H1 (cell line): Measurements from ENCODE around the gene TSNAXIP1. TPM values are rescaled to one million over a fixed set of nuclear protein-coding genes. Genes with fewer than 3 reads are reported as not detected.
A peak's percentile ranks its signal among the peaks of the same experiment; 100 is the strongest.

Experiments used
- CTCF ChIA-PET: fragments of 300-600 bp; sonication (Branson Sonifier 250); formaldehyde crosslinking; loops from one replicate; lab custom pipeline; 2021; ENCODE audit not compliant: partially characterized antibody; lab: Charles Lee
- POLR2A ChIA-PET: fragments of 300-600 bp; sonication (Branson Sonifier 250); formaldehyde crosslinking; loops from one replicate; lab custom pipeline; 2021; ENCODE audit warnings: inconsistent platforms; ENCODE audit not compliant: partially characterized antibody; lab: Charles Lee
- DNase-seq, 2 experiments: peaks; one replicate each; pipeline versions ENCODE4 v3.0.0 to v3.0.0-alpha.2; 2010 to 2022; ENCODE audit warnings: low spot score in 2 of 2, low read depth in 1 of 2, mixed read lengths in 1 of 2
- FAIRE-seq: peaks from 2 replicates; lab custom pipeline; 2011; peaks lifted over from hg19 to GRCh38; lab: Jason Lieb, UNC
- H2AFZ ChIP-seq: 2 replicates; pipeline ENCODE4 v1.8.1; 2012; ENCODE audit warnings: low read length, inconsistent platforms
- H2AK5ac ChIP-seq: 2 replicates; pipeline ENCODE4 v1.6.1; 2013; ENCODE audit warnings: low read depth, low read length
- H2BK120ac ChIP-seq: replicated peaks from 2 replicates; pipeline ENCODE3; 2013; ENCODE audit warnings: low read depth, low read length, inconsistent platforms
- H2BK12ac ChIP-seq: 2 replicates; pipeline ENCODE4 v1.6.1; 2013; ENCODE audit warnings: low read depth, low read length
- H2BK15ac ChIP-seq: 2 replicates; pipeline ENCODE4 v1.6.1; 2013; ENCODE audit warnings: low read length
- H2BK20ac ChIP-seq: 2 replicates; pipeline ENCODE4 v1.6.1; 2013; ENCODE audit warnings: low read length
- H2BK5ac ChIP-seq: 2 replicates; pipeline ENCODE4 v1.6.1; 2013; ENCODE audit warnings: low read depth, low read length
- H3K14ac ChIP-seq: 2 replicates; pipeline ENCODE4 v1.6.1; 2013; ENCODE audit warnings: inconsistent platforms; ENCODE audit not compliant: insufficient read length
- H3K18ac ChIP-seq: 2 replicates; pipeline ENCODE4 v1.6.1; 2013; ENCODE audit warnings: low read length; ENCODE audit errors: extremely low read depth
- H3K23ac ChIP-seq: 2 replicates; pipeline ENCODE4 v1.6.1; 2013; ENCODE audit warnings: inconsistent platforms; ENCODE audit not compliant: insufficient read length
- H3K23me2 ChIP-seq: 2 replicates; pipeline ENCODE4 v1.6.1; 2013; ENCODE audit warnings: low read depth, low read length
- H3K27ac ChIP-seq: 2 replicates; pipeline ENCODE4 v1.6.1; 2011; ENCODE audit warnings: low read depth, low read length, inconsistent platforms
- H3K27me3 ChIP-seq, 4 experiments: replicated peaks in 1 of 4; 1 replicate in 1 of 4; 2 replicates in 3 of 4; pipeline versions ENCODE4 v1.6.1 to v1.8.1; 2011 to 2013; ENCODE audit warnings: low read length in 3 of 4, mild to moderate bottlenecking in 3 of 4, inconsistent platforms in 2 of 4, mixed read lengths in 2 of 4, moderate library complexity in 1 of 4; ENCODE audit not compliant: control insufficient read depth in 3 of 4, insufficient read depth in 3 of 4; ENCODE audit errors: extremely low read depth in 1 of 4
- H3K36me3 ChIP-seq, 4 experiments: 2 replicates each; pipeline versions ENCODE4 v1.6.1 to v1.8.1; 2011 to 2013; ENCODE audit warnings: mild to moderate bottlenecking in 4 of 4, low read length in 3 of 4, moderate library complexity in 2 of 4, control low read depth in 1 of 4, inconsistent platforms in 1 of 4; ENCODE audit not compliant: insufficient read depth in 4 of 4, control insufficient read depth in 2 of 4
- H3K4ac ChIP-seq: replicated peaks from 2 replicates; pipeline ENCODE3; 2013; ENCODE audit warnings: low read length, low read depth, mixed read lengths, inconsistent platforms; ENCODE audit not compliant: insufficient read length
- H3K4me1 ChIP-seq, 4 experiments: replicated peaks in 1 of 4; 1 replicate in 1 of 4; 2 replicates in 3 of 4; pipeline versions ENCODE4 v1.6.1 to v1.8.1; 2011 to 2013; ENCODE audit warnings: low read length in 3 of 4, inconsistent platforms in 2 of 4, mixed read lengths in 1 of 4; ENCODE audit not compliant: insufficient read depth in 4 of 4, control insufficient read depth in 3 of 4
- H3K4me2 ChIP-seq, 2 experiments: 2 replicates each; pipeline versions ENCODE4 v1.6.1 to v1.8.1; 2011 to 2013; ENCODE audit warnings: low read depth in 2 of 2, low read length in 2 of 2, control low read depth in 1 of 2, inconsistent platforms in 1 of 2, mild to moderate bottlenecking in 1 of 2; ENCODE audit not compliant: insufficient read depth in 1 of 2
- H3K4me3 ChIP-seq, 4 experiments: fragments of 200-600, 300-600 bp in 1 of 4; sonication (generic), shearing (Covaris generic), sonication (Bioruptor Twin) in 1 of 4; 2 replicates each; pipeline versions ENCODE4 v1.5.1 to v1.8.1; 2011 to 2016; ENCODE audit warnings: low read length in 4 of 4, low read depth in 3 of 4, control low read depth in 2 of 4, inconsistent platforms in 2 of 4, mild to moderate bottlenecking in 2 of 4, mixed read lengths in 1 of 4, moderate library complexity in 1 of 4; ENCODE audit not compliant: insufficient read depth in 2 of 4; ENCODE audit errors: extremely low read depth in 1 of 4
- H3K56ac ChIP-seq: replicated peaks from 2 replicates; pipeline ENCODE3; 2013; ENCODE audit warnings: low read depth, mild to moderate bottlenecking, mixed read lengths, low read length, inconsistent platforms; ENCODE audit not compliant: insufficient read length
- H3K79me1 ChIP-seq: 2 replicates; pipeline ENCODE4 v1.6.1; 2013; ENCODE audit warnings: low read depth, low read length, control low read depth
- H3K79me2 ChIP-seq, 2 experiments: 2 replicates each; pipeline versions ENCODE4 v1.6.1 to v1.8.1; 2012 to 2013; ENCODE audit warnings: low read length in 2 of 2, mild to moderate bottlenecking in 2 of 2, inconsistent platforms in 1 of 2; ENCODE audit not compliant: insufficient read depth in 2 of 2, control insufficient read depth in 1 of 2
- H3K9ac ChIP-seq, 4 experiments: replicated peaks in 1 of 4; 1 replicate in 1 of 4; 2 replicates in 3 of 4; pipeline versions ENCODE4 v1.6.1 to v1.8.1; 2011 to 2013; ENCODE audit warnings: low read depth in 3 of 4, low read length in 3 of 4, control low read depth in 2 of 4, mild to moderate bottlenecking in 2 of 4, moderate library complexity in 2 of 4, inconsistent platforms in 1 of 4; ENCODE audit errors: extremely low read depth in 1 of 4
- H3K9me3 ChIP-seq, 2 experiments: 2 replicates each; pipeline versions ENCODE4 v1.6.1 to v1.8.1; 2012 to 2013; ENCODE audit warnings: mild to moderate bottlenecking in 2 of 2, moderate library complexity in 2 of 2, control low read depth in 1 of 2, inconsistent platforms in 1 of 2, low read depth in 1 of 2, low read length in 1 of 2, mixed read lengths in 1 of 2; ENCODE audit not compliant: insufficient read depth in 2 of 2
- H4K20me1 ChIP-seq, 2 experiments: replicated peaks in 1 of 2; 2 replicates each; pipeline versions ENCODE3 to v1.8.1; 2011 to 2013; ENCODE audit warnings: inconsistent platforms in 2 of 2, low read length in 2 of 2, mild to moderate bottlenecking in 1 of 2; ENCODE audit not compliant: insufficient read depth in 2 of 2, control insufficient read depth in 1 of 2
- H4K5ac ChIP-seq: 2 replicates; pipeline ENCODE4 v1.6.1; 2013; ENCODE audit warnings: low read length, low read depth, mixed read lengths, inconsistent platforms; ENCODE audit not compliant: insufficient read length
- H4K8ac ChIP-seq: 2 replicates; pipeline ENCODE4 v1.8.0; 2013; ENCODE audit warnings: mild to moderate bottlenecking, moderate library complexity, low read length, inconsistent platforms; ENCODE audit not compliant: insufficient read depth; ENCODE audit errors: extremely low read depth
- H4K91ac ChIP-seq: replicated peaks from 2 replicates; pipeline ENCODE3; 2013; ENCODE audit warnings: low read length, mixed read lengths, inconsistent platforms; ENCODE audit not compliant: insufficient read length
- FOSL1 ChIP-seq: IDR thresholded peaks from 2 replicates; pipeline ENCODE4 v1.6.1; 2011; ENCODE audit warnings: mild to moderate bottlenecking, low read depth, low read length, moderate library complexity; ENCODE audit not compliant: insufficient read depth
- RNF2 ChIP-seq: fragments of 200-900, 300-1000 bp; sonication (generic); IDR thresholded peaks from 2 replicates; pipeline ENCODE4 v1.7.1; 2016; ENCODE audit warnings: borderline replicate concordance, low read depth, mild to moderate bottlenecking, antibody characterized with exemption, low read length; ENCODE audit not compliant: poor library complexity, severe bottlenecking; ENCODE audit errors: missing control alignments
- SAP30 ChIP-seq: fragments of 300-600 bp; sonication (generic); IDR thresholded peaks from 2 replicates; pipeline ENCODE4 v1.7.1; 2012; ENCODE audit warnings: low read length, moderate library complexity, mild to moderate bottlenecking, inconsistent platforms; ENCODE audit not compliant: insufficient read depth, insufficient replicate concordance
- TCF12 ChIP-seq: IDR thresholded peaks from 2 replicates; pipeline ENCODE4 v1.6.1; 2011; ENCODE audit warnings: low read depth, mild to moderate bottlenecking, low read length
- WGBS, 2 experiments: shearing (Covaris generic) in 1 of 2; methylation state at CpG; one replicate each; pipeline versions ENCODE4 v1.1.6 to v1.1.7; 2013 to 2015; ENCODE audit warnings: low lambda C conversion rate in 2 of 2, mixed read lengths in 2 of 2, inconsistent platforms in 1 of 2, low coverage in 1 of 2, missing lambda C conversion rate in 1 of 2; ENCODE audit not compliant: insufficient replicate concordance in 2 of 2, insufficient coverage in 1 of 2, insufficient read length in 1 of 2; ENCODE audit errors: extremely low coverage in 1 of 2, missing lambda C conversion rate in 1 of 2; 5-methylcytosine and 5-hydroxymethylcytosine counted together
- polyA plus RNA-seq, 7 experiments: library from polyadenylated mRNA; depleted of rRNA in 3 of 7; stranded (reverse) in 5 of 7; unstranded in 2 of 7; fragments of >200 nt in 5 of 7; fragments of 200-250 nt in 2 of 7; gene quantifications; 1 replicate in 5 of 7; 2 replicates in 1 of 7; 4 replicates in 1 of 7; pipeline versions ENCODE4 v1.2.1 to v1.2.3, GENCODE V29; 2011 to 2013; ENCODE audit warnings: missing spikeins in 2 of 7, mixed read lengths in 2 of 7
- total RNA-seq: library from RNA; stranded (reverse); fragmentation: NEBNext Ultra II Directional; extraction: Animal tissue kit (Norgen Biotek cat#: 25700); gene quantifications from 2 replicates; pipeline ENCODE4 v1.2.1, GENCODE V29; 2021

TSNAXIP1 gene
- total and polyA plus RNA-seq, 2 of the 8 experiments (the other 6 are each of a cell fraction or from before 2014, with no cell fraction given), result 0.37 to 0.94 TPM

- peaks cover 4% of the 10 kb centered on the region in 2 experiments for H4K20me1 ChIP-seq
- no peaks in the 10 kb centered on the region; a peak in 1 of 7 replicates for H3K4me1 ChIP-seq
- DNase-seq (no peak), FAIRE-seq (no peak)
- no peak overlapping the region for H2BK20ac ChIP-seq
- H3K14ac ChIP-seq, result no peak overlapping the region
- peaks cover 6 to 17% (median 9%) of the 10 kb centered on the region in 4 experiments for H3K36me3 ChIP-seq
- H2BK120ac ChIP-seq, result no peak overlapping the region
- H3K56ac ChIP-seq, result no peak overlapping the region
- H2BK5ac ChIP-seq, result no peak overlapping the region
- peak overlapping the region; percentile 62 to 78 (median 74) for H3K4me3 ChIP-seq
- no peak overlapping the region for H3K23ac ChIP-seq
- no peaks in the 10 kb centered on the region; the same call in 1 of the 2 replicates for H3K79me1 ChIP-seq
- TF ChIP-seq FOSL1, result no peak
- TF ChIP-seq SAP30, result peak; percentile 57
- no peak for TF ChIP-seq TCF12
- no peak for TF ChIP-seq RNF2
- no peaks in the 10 kb centered on the region for H3K27me3 ChIP-seq
- H4K8ac ChIP-seq, result peak overlapping the region; percentile 72; the same call in 1 of the 2 replicates
- H3K4me2 ChIP-seq, result peak overlapping the region; percentile 74 to 82
- H2AK5ac ChIP-seq, result no peak overlapping the region
- no peak overlapping the region for H4K91ac ChIP-seq
- ChIA-PET POLR2A (interaction anchor here (1.1 to 2.7 kb wide), 12 partner anchors 8 to 173 kb away, joined by 3 to 15 read pairs (median 6); partner anchors contain the start of genes ACD, EDC4, NUTF2 and TSNAXIP1), CTCF (interaction anchor here (0.6 to 11.6 kb wide), 14 partner anchors 8 to 359 kb away, joined by 3 to 100 read pairs (median 4); partner anchors contain the start of genes LCAT and NRN1L)
- H3K18ac ChIP-seq, result no peak overlapping the region
- H3K79me2 ChIP-seq, result peaks cover 0 to 5% of the 10 kb centered on the region in 2 experiments; a peak in 1 of 4 replicates
- no peak overlapping the region for H4K5ac ChIP-seq
- H2BK15ac ChIP-seq, result 0 out of 2 replicates have a peak overlapping the region, but pooled peaks have one; percentile 8
- no peak overlapping the region for H3K4ac ChIP-seq
- no peaks in the 10 kb centered on the region for H3K9me3 ChIP-seq
- WGBS, 2 experiments, result 40% methylated on average over 3 of the region's 3 CpGs; no CpG with 5 or more reads in 1 of the 2 experiments
- H3K23me2 ChIP-seq, result peaks cover 5% of the 10 kb centered on the region
- H3K27ac ChIP-seq, result no peak overlapping the region
- no peak overlapping the region for H2BK12ac ChIP-seq
- H3K9ac ChIP-seq, result peak overlapping the region in 3 of 4 experiments; percentile 53 to 88 (median 60); a peak in 6 of 7 replicates
- H2AFZ ChIP-seq, result no peak overlapping the region
Measured at GRCh38 chr16:67833030-67833414, 26.3 kb downstream of the TSNAXIP1 start.
